Measurements from ENCODE around the gene GAD1. TPM values are rescaled to one million over a fixed set of nuclear protein-coding genes. Genes with fewer than 3 reads are reported as not detected.

The GAD1 gene
- polyA plus RNA-seq, 2 of the 4 experiments (the other 2 are of a cell fraction): 0.15 to 0.48 TPM

DNA sequence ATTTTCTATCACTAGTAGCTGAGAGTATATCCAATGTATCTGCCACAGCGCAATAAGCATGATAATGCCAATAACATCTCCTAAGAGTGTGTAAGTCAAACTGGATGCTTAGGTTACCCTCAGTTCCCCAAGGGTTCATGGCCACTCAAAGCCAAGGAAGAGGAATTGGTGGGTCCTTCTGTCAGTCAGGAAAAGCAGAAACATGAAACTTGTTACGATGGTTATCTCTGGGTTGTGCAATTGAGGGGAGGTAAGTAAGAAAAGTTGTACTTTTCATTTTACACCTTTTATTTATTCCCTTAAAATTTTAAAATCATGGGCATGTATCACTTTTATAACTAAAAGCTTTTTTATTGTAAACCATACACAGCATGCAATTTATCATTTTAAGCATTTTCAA is 10.1 kb upstream of the GAD1 start:
- H3K27ac ChIP-seq: no peak overlapping the region
- CTCF ChIA-PET: interaction anchor here (1.7 to 4.6 kb wide), 2 partner anchors 9 to 398 kb away, joined by 4 to 20 read pairs; no protein-coding TSS in a partner anchor
- ATAC-seq (no peak), DNase-seq (ENCODE audit: low read depth in 1 of 2, low spot score in 1 of 2) (no peak), FAIRE-seq (no peak)
- POLR2A ChIA-PET: no interaction called here
- WGBS (ENCODE audit: missing lambda C conversion rate): 72% methylated on average over 2 of the region's 2 CpGs
- no peak for TF ChIP-seq PHF8 (IDR thresholded peaks at IDR 0.05; ENCODE audit: borderline replicate concordance, low read depth)
- TF ChIP-seq, protein P1, sequence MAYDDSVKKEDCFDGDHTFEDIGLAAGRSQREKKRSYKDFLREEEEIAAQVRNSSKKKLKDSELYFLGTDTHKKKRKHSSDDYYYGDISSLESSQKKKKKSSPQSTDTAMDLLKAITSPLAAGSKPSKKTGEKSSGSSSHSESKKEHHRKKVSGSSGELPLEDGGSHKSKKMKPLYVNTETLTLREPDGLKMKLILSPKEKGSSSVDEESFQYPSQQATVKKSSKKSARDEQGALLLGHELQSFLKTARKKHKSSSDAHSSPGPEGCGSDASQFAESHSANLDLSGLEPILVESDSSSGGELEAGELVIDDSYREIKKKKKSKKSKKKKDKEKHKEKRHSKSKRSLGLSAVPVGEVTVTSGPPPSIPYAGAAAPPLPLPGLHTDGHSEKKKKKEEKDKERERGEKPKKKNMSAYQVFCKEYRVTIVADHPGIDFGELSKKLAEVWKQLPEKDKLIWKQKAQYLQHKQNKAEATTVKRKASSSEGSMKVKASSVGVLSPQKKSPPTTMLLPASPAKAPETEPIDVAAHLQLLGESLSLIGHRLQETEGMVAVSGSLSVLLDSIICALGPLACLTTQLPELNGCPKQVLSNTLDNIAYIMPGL (CRISPR knock-in tag; IDR thresholded peaks at IDR 0.05; ENCODE audit: borderline replicate concordance): no peak
- TF ChIP-seq CEBPB (IDR thresholded peaks at IDR 0.05): no peak
- TF ChIP-seq POLR2AphosphoS2 (conservative IDR thresholded peaks at IDR 0.05; ENCODE audit: low read length): no peak
- no peak for TF ChIP-seq EP300 (IDR thresholded peaks at IDR 0.05)
- no peak for TF ChIP-seq GATA3 (IDR thresholded peaks at IDR 0.05; ENCODE audit: borderline replicate concordance)
- TF ChIP-seq SMC3 (IDR thresholded peaks at IDR 0.05): no peak
- no peak for TF ChIP-seq NFE2L2 (conservative IDR thresholded peaks at IDR 0.05; ENCODE audit: low read length)
- no peak for TF ChIP-seq REST (IDR thresholded peaks at IDR 0.05)
- no peak for TF ChIP-seq CHD4 (IDR thresholded peaks at IDR 0.05; ENCODE audit: borderline replicate concordance)
- no peak for TF ChIP-seq RFX5 (IDR thresholded peaks at IDR 0.05)
- TF ChIP-seq, protein P2, sequence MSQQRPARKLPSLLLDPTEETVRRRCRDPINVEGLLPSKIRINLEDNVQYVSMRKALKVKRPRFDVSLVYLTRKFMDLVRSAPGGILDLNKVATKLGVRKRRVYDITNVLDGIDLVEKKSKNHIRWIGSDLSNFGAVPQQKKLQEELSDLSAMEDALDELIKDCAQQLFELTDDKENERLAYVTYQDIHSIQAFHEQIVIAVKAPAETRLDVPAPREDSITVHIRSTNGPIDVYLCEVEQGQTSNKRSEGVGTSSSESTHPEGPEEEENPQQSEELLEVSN (IDR thresholded peaks at IDR 0.05; ENCODE audit: borderline replicate concordance, low read depth): no peak
- TF ChIP-seq KDM5A (IDR thresholded peaks at IDR 0.05): no peak
- TF ChIP-seq, protein P3, sequence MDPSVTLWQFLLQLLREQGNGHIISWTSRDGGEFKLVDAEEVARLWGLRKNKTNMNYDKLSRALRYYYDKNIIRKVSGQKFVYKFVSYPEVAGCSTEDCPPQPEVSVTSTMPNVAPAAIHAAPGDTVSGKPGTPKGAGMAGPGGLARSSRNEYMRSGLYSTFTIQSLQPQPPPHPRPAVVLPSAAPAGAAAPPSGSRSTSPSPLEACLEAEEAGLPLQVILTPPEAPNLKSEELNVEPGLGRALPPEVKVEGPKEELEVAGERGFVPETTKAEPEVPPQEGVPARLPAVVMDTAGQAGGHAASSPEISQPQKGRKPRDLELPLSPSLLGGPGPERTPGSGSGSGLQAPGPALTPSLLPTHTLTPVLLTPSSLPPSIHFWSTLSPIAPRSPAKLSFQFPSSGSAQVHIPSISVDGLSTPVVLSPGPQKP (IDR thresholded peaks at IDR 0.05; ENCODE audit: low read depth, low read length): no peak
- TF ChIP-seq ZNF302 (CRISPR knock-in tag; IDR thresholded peaks at IDR 0.05): no peak
- TF ChIP-seq TP53 (CRISPR knock-in tag; IDR thresholded peaks at IDR 0.05): no peak
- TF ChIP-seq, protein P4, sequence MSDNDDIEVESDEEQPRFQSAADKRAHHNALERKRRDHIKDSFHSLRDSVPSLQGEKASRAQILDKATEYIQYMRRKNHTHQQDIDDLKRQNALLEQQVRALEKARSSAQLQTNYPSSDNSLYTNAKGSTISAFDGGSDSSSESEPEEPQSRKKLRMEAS (IDR thresholded peaks at IDR 0.05): no peak
- no peak for TF ChIP-seq RARB (CRISPR knock-in tag; IDR thresholded peaks at IDR 0.05)
- no peak for TF ChIP-seq RAD21 (conservative IDR thresholded peaks at IDR 0.05 in 1 of 2, IDR thresholded peaks at IDR 0.05 in 1 of 2)
- no peaks in the 10 kb centered on the region for H3K4me1 ChIP-seq
- H3K9me3 ChIP-seq: no peaks in the 10 kb centered on the region
- no peak overlapping the region for H3K4me2 ChIP-seq
- H3K4me3 ChIP-seq: no peak overlapping the region

Data from A549 (cell line).